GM18867 (cell line): Measurements from ENCODE around the gene ZNF224.
"Not testable (repeated sequence)": the region's sequence is repeated elsewhere in the genome, so short reads cannot be mapped to it uniquely, and the experiment has no call there.

ENCODE experiments used
- ATAC-seq: cut with Tn5 transposase; IDR thresholded peaks from one replicate; pipeline ENCODE4 v1.9.1; 2021; ENCODE audit warnings: mild to moderate bottlenecking, moderate library complexity; ENCODE audit not compliant: unreplicated experiment

Gene ZNF224

DNA sequence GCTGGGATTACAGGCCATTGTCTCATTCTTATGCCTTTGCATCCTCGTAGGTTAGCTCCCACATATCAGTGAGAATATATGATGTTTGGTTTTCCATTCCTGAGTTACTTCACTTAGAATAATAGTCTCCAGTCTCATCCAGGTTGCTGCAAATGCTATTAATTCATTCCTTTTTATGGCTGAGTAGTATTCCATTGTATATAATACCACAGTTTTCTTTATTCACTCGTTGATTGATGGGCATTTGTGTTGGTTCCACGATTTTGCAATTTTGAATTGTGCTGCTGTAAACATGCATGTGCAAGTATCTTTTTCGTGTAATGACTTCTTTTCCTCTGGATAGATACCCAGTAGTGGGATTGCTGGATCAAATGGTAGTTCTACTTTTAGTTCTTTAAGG is 27.0 kb downstream of the ZNF224 start:
- not testable (repeated sequence) for ATAC-seq

- ATAC-seq: no peak
Observed at GRCh38 chr19:44131955-44132354, 37.8 kb downstream of the ZNF224 start.

DNA sequence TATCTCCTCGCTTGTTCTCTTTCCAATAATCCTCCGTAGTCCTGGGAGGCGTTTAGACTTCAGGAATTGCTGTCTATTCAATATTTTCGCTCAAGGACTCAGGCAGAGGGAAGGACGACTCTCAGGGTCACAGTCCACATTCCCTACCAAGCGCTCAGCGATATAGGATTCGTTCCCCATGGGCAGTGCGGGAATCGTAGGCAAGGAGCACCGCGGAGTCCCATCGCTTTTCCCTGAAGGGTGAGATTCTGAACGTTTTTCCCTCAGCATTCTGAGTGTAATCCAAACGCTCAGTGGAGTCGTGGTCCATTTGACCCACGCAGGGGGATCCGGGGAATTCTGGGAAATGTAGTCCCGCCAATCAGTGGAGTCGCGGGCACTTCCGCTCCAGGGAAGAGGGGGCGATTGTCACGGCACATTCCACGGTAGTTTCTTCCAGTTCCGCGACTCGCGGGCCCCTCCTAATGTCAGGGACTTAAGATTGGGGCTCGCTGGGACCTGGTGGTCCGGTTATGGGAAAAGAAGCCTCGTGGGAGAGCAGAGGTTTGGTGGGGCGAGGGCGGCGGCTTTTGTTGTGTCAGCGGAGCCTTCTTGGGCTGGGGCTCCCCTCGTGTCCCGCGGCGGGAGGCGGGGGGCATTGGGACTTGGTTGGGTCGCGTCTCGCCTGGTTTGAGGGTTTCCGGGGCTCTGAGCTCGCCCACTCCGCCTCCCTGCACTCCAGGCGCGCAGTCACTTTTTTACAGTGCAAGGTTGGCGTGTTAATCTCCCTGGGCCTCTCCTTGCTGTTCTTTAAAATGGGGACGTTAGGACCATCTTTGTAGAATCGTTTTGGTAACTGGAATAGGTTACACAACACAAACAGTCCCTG is 47.3 kb downstream of the ZNF224 start, which contains the start of gene ZNF234:
TSS of gene ZNF234 (plus strand) at position 364 of the 868 bp plus-strand sequence. CDS start 3,079 bp downstream, outside the sequence.
- peak; percentile 77 for ATAC-seq

- ATAC-seq: no peak
Observed at GRCh38 chr19:44142059-44142433, 47.9 kb downstream of the ZNF224 start.

DNA sequence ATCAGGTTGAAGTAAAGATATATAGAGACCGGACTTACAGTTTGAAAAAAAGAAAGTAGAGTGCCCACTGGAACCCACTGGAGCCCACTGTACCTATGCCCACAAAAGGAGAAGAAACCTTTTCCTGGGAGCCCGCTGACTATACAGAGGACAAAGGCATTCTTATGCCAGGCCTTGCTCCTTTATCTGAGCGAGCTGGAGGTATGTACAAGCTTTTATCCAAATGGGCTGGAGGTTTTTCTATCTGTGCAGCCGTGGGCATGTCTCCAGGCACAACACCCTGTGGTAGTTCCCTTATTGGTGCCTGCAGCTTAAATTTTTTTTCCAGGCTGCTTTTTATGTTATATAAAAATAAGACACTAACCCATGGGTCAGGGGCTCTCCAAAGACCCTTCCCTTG is 55.6 kb downstream of the ZNF224 start:
- ATAC-seq: no peak

DNA sequence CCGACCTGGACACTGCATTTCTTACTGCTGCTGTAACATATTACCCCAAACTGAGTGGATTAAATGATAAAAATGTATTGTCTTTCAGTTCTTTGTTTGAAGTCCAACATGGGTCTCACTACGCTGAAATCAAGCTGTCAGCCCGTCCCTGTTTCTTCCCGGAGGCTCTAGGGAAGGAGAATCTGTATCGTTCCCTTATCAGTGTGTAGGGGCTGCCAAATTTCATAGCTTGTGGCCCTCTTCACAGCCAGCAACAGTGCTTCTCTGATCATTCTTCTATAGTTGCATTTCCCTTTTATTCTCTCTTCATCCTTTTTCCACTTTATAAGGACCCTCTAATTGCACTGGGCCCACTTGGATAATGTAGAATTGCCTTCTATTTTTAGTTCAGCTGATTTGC is 57.3 kb downstream of the ZNF224 start:
- ATAC-seq: no peak

DNA sequence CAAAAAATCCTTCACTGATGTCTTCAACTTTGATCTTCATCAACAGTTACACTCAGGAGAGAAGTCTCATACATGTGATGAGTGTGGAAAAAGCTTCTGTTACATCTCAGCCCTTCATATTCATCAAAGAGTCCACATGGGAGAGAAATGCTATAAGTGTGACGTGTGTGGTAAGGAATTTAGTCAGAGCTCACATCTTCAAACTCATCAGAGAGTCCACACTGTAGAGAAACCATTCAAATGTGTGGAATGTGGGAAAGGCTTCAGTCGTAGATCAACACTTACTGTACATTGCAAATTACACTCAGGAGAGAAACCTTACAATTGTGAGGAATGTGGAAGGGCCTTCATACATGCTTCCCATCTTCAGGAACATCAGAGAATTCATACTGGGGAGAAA is 62.3 kb downstream of the ZNF224 start:
- no peak for ATAC-seq
